Tongue (tissue), 2 donors: ENCODE measurements around the gene ACSM3. TPM values are rescaled to one million over a fixed set of nuclear protein-coding genes. Genes with fewer than 3 reads are reported as not detected.

Source experiments
- small RNA-seq: library from RNA; depleted of rRNA; stranded (forward); fragments of <200 nt; gene quantifications from one replicate; pipeline ENCODE3, GENCODE V24; 2014; ENCODE audit warnings: low replicate concordance
- total RNA-seq: library from RNA; depleted of rRNA; stranded (reverse); fragments of >200 nt; gene quantifications from one replicate; pipeline ENCODE4 v1.2.3, GENCODE V29; 2014

ACSM3 gene
- total RNA-seq, 1 donor from 2014 or later = 4.4 TPM

Small RNA genes lying within 50 kb of the gene (small RNA-seq; reads per million reads assigned to genes)
- not detected for gene RF00618
- not detected for gene RNU6-944P

Other genes with a start within 250 kb of the ACSM3 start
- not detected for gene ACSM2B, start 187.6 kb upstream of the ACSM3 start, total RNA-seq
- not detected for gene ACSM1, start 66.3 kb upstream of the ACSM3 start, total RNA-seq
- gene THUMPD1, start 22.2 kb upstream of the ACSM3 start, total RNA-seq = 80.7 TPM
- 25.7 TPM for gene ERI2, start 42.5 kb downstream of the ACSM3 start, total RNA-seq
- gene REXO5, start 42.5 kb downstream of the ACSM3 start, total RNA-seq = 10.2 TPM
- 10.3 TPM for gene DCUN1D3, start 136.3 kb downstream of the ACSM3 start, total RNA-seq
- gene LYRM1, start 136.8 kb downstream of the ACSM3 start, total RNA-seq = 27.6 TPM